Liver (tissue), 9 donors: ENCODE results near the gene ZNF652. TPM values are rescaled to one million over a fixed set of nuclear protein-coding genes. Genes with fewer than 3 reads are reported as not detected.

ENCODE experiments used
- DNase-seq: peaks from one replicate; pipeline ENCODE4 v3.0.0-alpha.2; 2017; ENCODE audit warnings: low spot score
- H3K27ac ChIP-seq, 2 donors: one replicate each; pipeline ENCODE4 v1.7.0; 2013; ENCODE audit warnings: inconsistent platforms in 2 of 2, low read length in 2 of 2, control low read depth in 1 of 2, low read depth in 1 of 2, mild to moderate bottlenecking in 1 of 2
- H3K27me3 ChIP-seq, 4 donors: one replicate each; pipeline versions ENCODE4 v1.6.1 to v1.7.0; 2013; ENCODE audit warnings: low read length in 3 of 4, inconsistent platforms in 1 of 4, mild to moderate bottlenecking in 1 of 4, moderate library complexity in 1 of 4; ENCODE audit not compliant: control insufficient read depth in 4 of 4, insufficient read depth in 4 of 4
- H3K36me3 ChIP-seq, 4 donors: one replicate each; pipeline versions ENCODE4 v1.6.1 to v1.7.0; 2013; ENCODE audit warnings: low read length in 3 of 4, mild to moderate bottlenecking in 3 of 4, low read depth in 1 of 4, moderate library complexity in 1 of 4; ENCODE audit not compliant: control insufficient read depth in 4 of 4, insufficient read depth in 3 of 4
- H3K4me1 ChIP-seq, 4 donors: one replicate each; pipeline versions ENCODE4 v1.6.1 to v1.7.0; 2013; ENCODE audit warnings: low read length in 3 of 4, mild to moderate bottlenecking in 3 of 4, moderate library complexity in 1 of 4; ENCODE audit not compliant: control insufficient read depth in 4 of 4, insufficient read depth in 4 of 4
- H3K4me3 ChIP-seq, 3 donors: one replicate each; pipeline versions ENCODE4 v1.6.1 to v1.7.0; 2013; ENCODE audit warnings: low read length in 3 of 3, control low read depth in 1 of 3, low read depth in 1 of 3, mild to moderate bottlenecking in 1 of 3
- H3K9ac ChIP-seq, 2 donors: one replicate each; pipeline ENCODE4 v1.7.0; 2013; ENCODE audit warnings: low read length in 2 of 2, mild to moderate bottlenecking in 2 of 2, moderate library complexity in 2 of 2, control low read depth in 1 of 2, low read depth in 1 of 2
- H3K9me3 ChIP-seq, 4 donors: one replicate each; pipeline versions ENCODE4 v1.6.1 to v1.7.0; 2013; ENCODE audit warnings: low read length in 3 of 4; ENCODE audit not compliant: control insufficient read depth in 4 of 4
- ATF3 ChIP-seq: IDR thresholded peaks from 2 replicates; pipeline ENCODE4 v1.6.1; 2016; ENCODE audit warnings: antibody characterized with exemption
- CTCF ChIP-seq: fragments of 150-350 bp; IDR thresholded peaks from 2 replicates; pipeline ENCODE4 v1.5.1; 2017; ENCODE audit warnings: improper control_type of control experiment, low read depth, low read length; ENCODE audit not compliant: missing input control
- EGR1 ChIP-seq, 2 donors: IDR thresholded peaks; 2 replicates each; pipeline ENCODE4 v1.6.1; 2016 to 2018; ENCODE audit warnings: antibody characterized with exemption in 2 of 2, low read depth in 2 of 2
- FOXA2 ChIP-seq: IDR thresholded peaks from 2 replicates; pipeline ENCODE4 v1.6.1; 2016; ENCODE audit warnings: antibody characterized with exemption
- GABPA ChIP-seq, 2 donors: IDR thresholded peaks in 1 of 2; conservative IDR thresholded peaks in 1 of 2; 2 replicates each; pipeline ENCODE4 v1.6.1; 2016; ENCODE audit warnings: antibody characterized with exemption in 2 of 2, mild to moderate bottlenecking in 1 of 2, moderate library complexity in 1 of 2
- HNF4A ChIP-seq, 2 donors: conservative IDR thresholded peaks; 2 replicates each; pipeline ENCODE4 v1.6.1; 2016; ENCODE audit warnings: antibody characterized with exemption in 2 of 2, mild to moderate bottlenecking in 2 of 2
- HNF4G ChIP-seq: IDR thresholded peaks from 2 replicates; pipeline ENCODE4 v1.6.1; 2016; ENCODE audit warnings: antibody characterized with exemption
- JUND ChIP-seq, 2 donors: IDR thresholded peaks; 2 replicates each; pipeline ENCODE4 v1.6.1; 2016; ENCODE audit warnings: antibody characterized with exemption in 2 of 2
- NR2F2 ChIP-seq: IDR thresholded peaks from 2 replicates; pipeline ENCODE4 v1.6.1; 2016; ENCODE audit warnings: antibody characterized with exemption
- RAD21 ChIP-seq, 2 donors: IDR thresholded peaks; 2 replicates each; pipeline ENCODE4 v1.6.1; 2016; ENCODE audit warnings: antibody characterized with exemption in 2 of 2, mild to moderate bottlenecking in 2 of 2
- REST ChIP-seq: IDR thresholded peaks from 2 replicates; pipeline ENCODE4 v1.6.1; 2016; ENCODE audit warnings: antibody characterized with exemption, mild to moderate bottlenecking
- RXRA ChIP-seq, 2 donors: IDR thresholded peaks; 2 replicates each; pipeline ENCODE4 v1.6.1; 2017 to 2018; ENCODE audit warnings: antibody characterized with exemption in 2 of 2, mild to moderate bottlenecking in 1 of 2
- SP1 ChIP-seq: IDR thresholded peaks from 2 replicates; pipeline ENCODE4 v1.6.1; 2018; ENCODE audit warnings: antibody characterized with exemption, mild to moderate bottlenecking
- TAF1 ChIP-seq: conservative IDR thresholded peaks from 2 replicates; pipeline ENCODE4 v1.6.1; 2016; ENCODE audit warnings: antibody characterized with exemption, mild to moderate bottlenecking
- YY1 ChIP-seq: IDR thresholded peaks from 2 replicates; pipeline ENCODE4 v1.6.1; 2016; ENCODE audit warnings: antibody characterized with exemption, mild to moderate bottlenecking
- WGBS: extraction: QIAGEN DNeasy Blood & Tissue Kit; methylation state at CpG from one replicate; pipeline ENCODE4 v1.1.7; 2013; 5-methylcytosine and 5-hydroxymethylcytosine counted together
- polyA plus RNA-seq, 2 donors: library from polyadenylated mRNA; stranded (reverse) in 1 of 2; unstranded in 1 of 2; fragments of 200-250 nt in 1 of 2; fragments of >200 nt in 1 of 2; fragmentation: Nextera tagmentation in 1 of 2; extraction: Ambion mirVana in 1 of 2; gene quantifications; one replicate each; pipeline versions ENCODE4 v1.2.1 to v1.2.3, GENCODE V29; 2013 to 2015
- total RNA-seq, 2 donors: library from RNA; depleted of rRNA; stranded (reverse); fragments of >200 nt; gene quantifications; one replicate each; pipeline ENCODE4 v1.2.3, GENCODE V29; 2014
- donor health status: healthy.
- donor health status: healthy.
- donor health status: healthy.
- donor health status: healthy.
- donor health status: healthy.

The ZNF652 gene
- total and polyA plus RNA-seq, 4 donors, result 5.3 to 23.1 (median 17.5) TPM

- TF ChIP-seq CTCF, result no peak
- TF ChIP-seq RAD21 (IDR thresholded peaks at IDR 0.05), result no peak
- no peak for TF ChIP-seq EGR1 (IDR thresholded peaks at IDR 0.05; ENCODE audit: low read depth in 2 of 2)
- no peak for TF ChIP-seq REST
- no peak for TF ChIP-seq HNF4G
- TF ChIP-seq HNF4A (conservative IDR thresholded peaks at IDR 0.05), result no peak
- no peak for TF ChIP-seq FOXA2
- TF ChIP-seq RXRA (IDR thresholded peaks at IDR 0.05), result no peak
- no peak for TF ChIP-seq YY1
- TF ChIP-seq JUND (IDR thresholded peaks at IDR 0.05), result no peak
- TF ChIP-seq GABPA (IDR thresholded peaks at IDR 0.05 in 1 of 2, conservative IDR thresholded peaks at IDR 0.05 in 1 of 2), result no peak
- TF ChIP-seq NR2F2, result no peak
- no peak for TF ChIP-seq ATF3
- TF ChIP-seq SP1, result no peak
- no peak for TF ChIP-seq TAF1
- peaks cover 0 to 10% (median 9%) of the 10 kb centered on the region in 4 donors for H3K36me3 ChIP-seq
- H3K4me3 ChIP-seq, result no peak overlapping the region
- H3K9ac ChIP-seq, result no peak overlapping the region
- no peaks in the 10 kb centered on the region for H3K9me3 ChIP-seq
- no peaks in the 10 kb centered on the region for H3K27me3 ChIP-seq
- peaks cover 0 to 9% (median 3%) of the 10 kb centered on the region in 4 donors for H3K4me1 ChIP-seq
- no peak overlapping the region for H3K27ac ChIP-seq
- DNase-seq, result no peak
- 89% methylated on average over 3 of the region's 3 CpGs for WGBS
Observed at GRCh38 chr17:49312722-49313121, 49.3 kb downstream of the ZNF652 start.

- Histone ChIP-seq H3K9me3 (no peaks in the 10 kb centered on the region), H3K4me1 (no peaks in the 10 kb centered on the region), H3K27me3 (no peaks in the 10 kb centered on the region), H3K9ac (no peak overlapping the region), H3K4me3 (no peak overlapping the region), H3K27ac (no peak overlapping the region), H3K36me3 (peaks cover 0 to 17% (median 13%) of the 10 kb centered on the region in 4 donors)
- DNase-seq, result no peak
- no peak for TF ChIP-seq GABPA (IDR thresholded peaks at IDR 0.05 in 1 of 2, conservative IDR thresholded peaks at IDR 0.05 in 1 of 2)
- TF ChIP-seq RAD21 (IDR thresholded peaks at IDR 0.05), result no peak
- no peak for TF ChIP-seq EGR1 (IDR thresholded peaks at IDR 0.05; ENCODE audit: low read depth in 2 of 2)
- 96% methylated on average over 3 of the region's 3 CpGs for WGBS
Observed at GRCh38 chr17:49299996-49300395, 62.1 kb downstream of the ZNF652 start.
